ENCODE measurements around the gene JMJD7.

JMJD7 gene

DNA sequence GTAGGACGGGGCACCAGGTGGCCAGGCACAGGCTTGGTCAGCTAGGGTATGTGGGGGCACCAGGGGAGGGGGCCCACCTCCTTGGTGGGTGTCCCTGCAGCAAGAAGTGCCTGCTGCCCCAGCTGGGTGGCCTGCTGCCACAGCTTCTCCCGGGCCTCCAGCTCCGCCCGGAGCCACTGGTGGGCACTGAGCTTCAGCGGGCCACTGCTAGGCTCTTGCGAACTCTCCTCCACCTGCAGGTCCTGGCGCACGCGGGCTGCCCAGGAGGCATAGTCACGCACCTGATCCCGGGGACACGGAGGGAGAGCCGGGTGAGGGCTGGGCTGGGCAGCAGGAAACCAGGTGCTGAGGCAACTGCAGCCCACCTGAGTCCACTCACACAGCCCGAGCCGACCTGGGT is 40.4 kb downstream of the JMJD7 start:
- H3K4me3 ChIP-seq (ENCODE audit: low read length) = no peak overlapping the region

DNA sequence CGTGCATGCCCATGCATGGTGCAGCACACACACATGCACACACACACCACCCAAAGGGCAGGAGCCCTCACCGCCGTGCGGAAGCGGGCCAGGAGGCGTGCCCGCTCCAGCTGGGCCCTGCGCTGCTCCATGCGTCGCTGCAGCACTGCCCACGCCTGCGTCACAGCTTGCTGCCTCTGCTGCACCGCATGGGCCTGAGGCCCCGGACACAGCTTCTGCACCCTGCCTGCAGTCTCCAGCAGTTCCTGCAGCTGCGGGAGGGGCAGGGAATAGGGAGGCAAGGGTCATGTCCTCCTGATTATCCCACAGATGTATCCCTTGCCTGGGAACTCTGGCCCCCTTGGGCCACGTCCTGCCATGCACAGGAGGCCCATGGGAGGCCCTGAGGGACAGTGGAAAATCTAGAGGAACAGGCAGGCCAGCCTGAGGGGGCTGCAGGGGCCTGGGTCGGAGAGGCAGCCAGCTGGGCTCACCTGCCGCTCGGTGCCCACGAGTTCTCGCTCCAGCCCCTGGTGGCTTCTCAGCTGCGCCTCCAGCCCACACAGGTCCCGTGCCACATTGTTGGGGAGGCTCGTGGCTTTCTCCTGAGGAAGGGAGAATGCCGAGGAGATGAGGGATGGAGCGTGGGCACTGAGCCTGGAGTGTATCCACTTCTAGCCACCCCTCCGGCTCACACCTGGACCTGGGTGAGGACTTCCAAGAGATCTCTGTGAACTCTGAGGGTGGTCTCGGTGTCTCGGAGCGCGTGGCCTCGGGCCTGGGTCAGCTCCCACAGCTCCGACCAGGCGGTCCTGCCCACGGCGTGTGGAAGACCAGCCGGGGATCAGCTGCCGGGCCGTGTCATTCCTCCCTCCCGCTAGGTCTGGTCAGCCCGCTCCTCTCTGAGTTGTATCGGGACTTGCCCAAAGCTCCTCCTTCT is 42.1 kb downstream of the JMJD7 start:
- TF ChIP-seq, protein P1, sequence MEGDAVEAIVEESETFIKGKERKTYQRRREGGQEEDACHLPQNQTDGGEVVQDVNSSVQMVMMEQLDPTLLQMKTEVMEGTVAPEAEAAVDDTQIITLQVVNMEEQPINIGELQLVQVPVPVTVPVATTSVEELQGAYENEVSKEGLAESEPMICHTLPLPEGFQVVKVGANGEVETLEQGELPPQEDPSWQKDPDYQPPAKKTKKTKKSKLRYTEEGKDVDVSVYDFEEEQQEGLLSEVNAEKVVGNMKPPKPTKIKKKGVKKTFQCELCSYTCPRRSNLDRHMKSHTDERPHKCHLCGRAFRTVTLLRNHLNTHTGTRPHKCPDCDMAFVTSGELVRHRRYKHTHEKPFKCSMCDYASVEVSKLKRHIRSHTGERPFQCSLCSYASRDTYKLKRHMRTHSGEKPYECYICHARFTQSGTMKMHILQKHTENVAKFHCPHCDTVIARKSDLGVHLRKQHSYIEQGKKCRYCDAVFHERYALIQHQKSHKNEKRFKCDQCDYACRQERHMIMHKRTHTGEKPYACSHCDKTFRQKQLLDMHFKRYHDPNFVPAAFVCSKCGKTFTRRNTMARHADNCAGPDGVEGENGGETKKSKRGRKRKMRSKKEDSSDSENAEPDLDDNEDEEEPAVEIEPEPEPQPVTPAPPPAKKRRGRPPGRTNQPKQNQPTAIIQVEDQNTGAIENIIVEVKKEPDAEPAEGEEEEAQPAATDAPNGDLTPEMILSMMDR (IDR thresholded peaks at IDR 0.05; ENCODE audit: insufficient read depth, low read depth, low read length, missing control alignments) = no peak
- no peak overlapping the region for H3K4me3 ChIP-seq (ENCODE audit: low read length)
- DNase-seq (ENCODE audit: low read depth) = no peak

More for the DNA sequence above, 40.4 kb downstream of the JMJD7 start:
- TF ChIP-seq, protein P1 (IDR thresholded peaks at IDR 0.05; ENCODE audit: insufficient read depth, low read depth, low read length, missing control alignments) = no peak
- no peak for DNase-seq (ENCODE audit: low read depth)

DNA sequence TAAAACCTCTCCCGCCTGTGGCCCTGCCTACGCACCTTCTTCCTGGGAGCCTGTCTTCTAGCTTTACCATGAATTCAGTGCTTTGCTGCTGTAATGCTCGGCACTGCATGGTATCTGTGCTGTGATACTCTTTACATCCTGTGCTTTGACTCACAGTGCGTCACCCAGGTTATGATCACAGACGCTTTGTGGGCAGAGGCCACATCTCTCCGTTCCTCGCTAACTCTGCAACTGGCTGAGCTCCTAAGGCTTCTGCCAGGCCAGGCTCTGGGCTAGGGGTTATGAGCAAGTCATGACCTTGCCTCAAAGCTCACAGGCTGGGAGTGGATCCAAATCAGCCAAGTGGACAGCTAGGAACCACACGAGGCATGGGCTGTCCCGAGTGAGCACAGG is 42.8 kb downstream of the JMJD7 start:
- no peak overlapping the region for H3K4me3 ChIP-seq (ENCODE audit: low read length)
- TF ChIP-seq, protein P1 (IDR thresholded peaks at IDR 0.05; ENCODE audit: insufficient read depth, low read depth, low read length, missing control alignments) = no peak
- peak; percentile 94 for DNase-seq (ENCODE audit: low read depth)

DNA sequence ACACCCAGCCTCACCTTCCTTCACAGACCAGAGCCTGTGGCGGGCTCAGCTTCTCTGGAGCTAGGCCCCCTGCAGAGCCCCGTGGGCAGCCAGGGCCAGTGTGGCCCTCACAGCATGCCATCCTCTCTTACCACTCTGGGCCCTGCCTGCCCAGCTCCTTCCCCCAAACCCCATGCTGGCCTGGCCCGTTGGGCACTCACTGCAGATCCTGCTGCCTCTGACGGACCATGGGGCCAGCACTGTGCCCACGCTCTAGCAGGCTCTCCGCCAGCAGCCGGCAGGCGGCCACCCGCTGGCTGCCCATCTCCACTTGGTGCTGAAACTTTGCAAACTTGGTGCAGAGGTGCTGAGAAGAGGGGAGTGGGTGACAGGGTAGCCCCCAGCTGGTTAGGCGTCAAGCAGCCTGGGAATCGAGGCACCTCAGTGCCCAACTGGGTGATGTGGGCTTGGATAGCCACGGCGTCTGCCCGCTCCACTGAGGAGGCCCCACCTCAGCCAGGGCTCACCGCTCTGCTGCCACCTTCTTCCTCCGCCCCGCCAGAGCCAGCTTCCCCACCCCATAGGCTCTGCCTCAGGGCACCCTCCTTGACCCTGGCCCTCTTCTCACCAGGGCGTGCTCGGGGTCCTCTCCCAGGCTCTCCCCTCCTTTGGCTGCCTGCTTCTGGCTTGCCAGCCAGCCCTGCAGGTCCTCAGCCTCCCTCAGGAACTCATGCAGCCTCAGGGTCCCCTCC is 43.4 kb downstream of the JMJD7 start:
- H3K4me3 ChIP-seq (ENCODE audit: low read length) = no peak overlapping the region
- no peak for DNase-seq (ENCODE audit: low read depth)
- TF ChIP-seq, protein P1 (IDR thresholded peaks at IDR 0.05; ENCODE audit: insufficient read depth, low read depth, low read length, missing control alignments) = no peak

DNA sequence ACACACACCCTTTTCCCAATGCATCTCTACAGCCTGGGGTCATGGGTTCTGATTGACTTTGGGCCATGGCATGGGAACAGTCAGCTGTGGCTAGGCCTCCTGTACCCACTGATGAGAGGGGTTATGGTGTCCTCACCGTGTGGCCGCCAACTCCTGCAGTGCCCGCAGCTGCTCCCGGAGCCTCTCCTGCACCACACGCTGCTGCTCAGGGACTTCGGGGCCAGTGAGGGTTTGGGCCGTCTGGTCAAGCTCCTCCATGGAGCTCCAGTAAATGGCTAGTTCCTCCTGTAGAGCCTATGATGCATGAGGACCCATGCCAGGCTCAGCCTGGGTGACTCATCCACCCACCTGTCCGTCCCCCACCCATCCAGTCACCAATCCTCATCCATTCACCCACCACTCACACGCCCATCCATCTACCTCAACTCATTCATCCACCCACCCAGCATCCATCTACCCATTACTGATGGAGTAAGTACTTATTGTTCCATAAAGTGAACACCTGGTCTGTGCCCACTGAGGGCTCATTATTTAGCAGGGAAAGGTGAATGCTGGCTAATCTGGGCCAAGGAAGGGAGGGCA is 44.4 kb downstream of the JMJD7 start:
- peak; percentile 62 for DNase-seq (ENCODE audit: low read depth)
- TF ChIP-seq, protein P1 (IDR thresholded peaks at IDR 0.05; ENCODE audit: insufficient read depth, low read depth, low read length, missing control alignments) = no peak
- H3K4me3 ChIP-seq (ENCODE audit: low read length) = no peak overlapping the region

DNA sequence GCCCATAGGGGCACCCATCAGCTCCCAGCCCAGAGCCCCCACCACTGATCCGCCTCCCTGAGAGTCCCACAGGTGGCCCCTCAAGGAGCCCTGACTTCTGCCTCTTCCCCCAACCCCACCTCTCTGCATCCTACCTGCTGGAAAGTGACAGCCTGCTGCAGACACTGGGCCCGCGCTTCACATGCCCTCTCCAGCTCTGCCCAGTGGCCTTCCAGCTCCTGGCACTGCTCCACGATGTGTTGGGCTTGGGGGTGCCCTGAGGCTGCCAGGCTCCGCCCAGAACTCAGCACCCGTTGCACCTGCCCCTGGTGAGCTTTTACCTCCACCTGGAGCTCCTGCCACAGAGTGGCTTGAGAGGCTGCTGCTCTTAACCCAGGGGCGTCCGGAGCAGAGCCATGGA is 45.8 kb downstream of the JMJD7 start:
- no peak for DNase-seq (ENCODE audit: low read depth)
- TF ChIP-seq, protein P1 (IDR thresholded peaks at IDR 0.05; ENCODE audit: insufficient read depth, low read depth, low read length, missing control alignments) = no peak
- no peak overlapping the region for H3K4me3 ChIP-seq (ENCODE audit: low read length)

Data from epithelial cell of esophagus (primary cell).